Cardiac fibroblast (primary cell): ENCODE data around the gene HDAC1.

Experiments
- DNase-seq, 2 donors: peaks; one replicate each; pipeline versions ENCODE4 v3.0.0 to v3.0.0-alpha.2; 2010; ENCODE audit warnings: low read depth in 2 of 2
- H3K4me3 ChIP-seq, 2 donors: replicated peaks in 1 of 2; 1 replicate in 1 of 2; 2 replicates in 1 of 2; pipeline ENCODE4 v1.5.1; 2011; ENCODE audit warnings: low read depth in 2 of 2, low read length in 2 of 2, mild to moderate bottlenecking in 2 of 2, moderate library complexity in 1 of 2
- TF ChIP-seq, protein P1 (sequence below): IDR thresholded peaks from one replicate; pipeline ENCODE4 v1.5.1; 2011; ENCODE audit warnings: low read depth, mild to moderate bottlenecking, low read length, inconsistent platforms

HDAC1 gene

DNA sequence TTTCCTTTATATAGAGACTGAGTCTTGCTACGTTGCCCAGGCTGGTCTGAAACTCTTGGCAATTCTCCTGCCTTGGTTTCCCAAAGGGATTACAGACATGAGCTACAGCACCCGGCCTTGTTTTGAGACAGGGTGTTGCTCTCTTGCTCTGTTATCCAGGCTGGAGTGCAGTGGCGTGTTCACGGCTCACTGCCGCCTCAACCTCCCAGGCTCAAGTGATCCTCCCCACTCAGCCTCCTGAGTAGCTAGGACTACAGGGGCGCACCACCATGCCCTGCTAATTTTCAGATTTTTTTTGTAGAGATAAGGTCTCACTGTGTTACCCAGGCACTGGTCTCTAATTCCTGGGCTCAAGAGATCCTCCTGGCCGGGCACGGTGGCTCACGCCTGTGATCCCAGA, 26.0 kb upstream of the HDAC1 start:
- H3K4me3 ChIP-seq = no peak overlapping the region
- TF ChIP-seq, protein P1, sequence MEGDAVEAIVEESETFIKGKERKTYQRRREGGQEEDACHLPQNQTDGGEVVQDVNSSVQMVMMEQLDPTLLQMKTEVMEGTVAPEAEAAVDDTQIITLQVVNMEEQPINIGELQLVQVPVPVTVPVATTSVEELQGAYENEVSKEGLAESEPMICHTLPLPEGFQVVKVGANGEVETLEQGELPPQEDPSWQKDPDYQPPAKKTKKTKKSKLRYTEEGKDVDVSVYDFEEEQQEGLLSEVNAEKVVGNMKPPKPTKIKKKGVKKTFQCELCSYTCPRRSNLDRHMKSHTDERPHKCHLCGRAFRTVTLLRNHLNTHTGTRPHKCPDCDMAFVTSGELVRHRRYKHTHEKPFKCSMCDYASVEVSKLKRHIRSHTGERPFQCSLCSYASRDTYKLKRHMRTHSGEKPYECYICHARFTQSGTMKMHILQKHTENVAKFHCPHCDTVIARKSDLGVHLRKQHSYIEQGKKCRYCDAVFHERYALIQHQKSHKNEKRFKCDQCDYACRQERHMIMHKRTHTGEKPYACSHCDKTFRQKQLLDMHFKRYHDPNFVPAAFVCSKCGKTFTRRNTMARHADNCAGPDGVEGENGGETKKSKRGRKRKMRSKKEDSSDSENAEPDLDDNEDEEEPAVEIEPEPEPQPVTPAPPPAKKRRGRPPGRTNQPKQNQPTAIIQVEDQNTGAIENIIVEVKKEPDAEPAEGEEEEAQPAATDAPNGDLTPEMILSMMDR = no peak

DNA sequence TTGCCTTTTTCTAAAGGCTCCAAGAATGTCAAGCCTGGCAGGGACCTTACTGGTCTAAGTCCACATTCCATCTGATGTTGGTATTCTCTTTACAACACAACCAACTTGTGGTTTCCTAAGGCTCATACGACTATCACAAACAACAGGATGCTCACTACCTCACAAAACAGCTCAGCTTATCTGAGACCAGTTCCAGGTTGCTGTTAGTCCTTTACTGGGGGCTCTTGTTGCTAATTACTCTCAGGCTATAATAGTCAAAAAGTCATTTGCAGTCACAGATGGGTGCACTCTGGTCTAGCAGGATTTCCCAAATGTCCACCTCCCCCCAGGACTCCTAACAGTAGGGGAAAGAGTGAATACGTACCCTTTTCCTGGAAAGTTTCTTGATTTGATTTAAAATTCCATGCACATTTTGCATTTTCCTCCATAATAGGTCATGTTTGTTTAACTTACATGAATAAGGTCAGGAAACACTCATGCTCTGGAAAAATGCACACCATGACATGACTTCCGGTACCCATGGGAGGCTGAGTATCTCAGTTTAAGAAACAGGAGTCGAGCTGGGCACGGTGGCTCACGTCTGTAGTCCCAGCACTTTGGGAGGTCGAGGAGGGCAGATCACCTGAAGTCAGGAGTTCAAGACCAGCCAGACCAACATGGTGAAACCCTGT, 24.8 kb upstream of the HDAC1 start:
- peak; percentile 59 to 81 for DNase-seq
- H3K4me3 ChIP-seq = no peak overlapping the region
- TF ChIP-seq, protein P1 = no peak

More for the DNA sequence above, 26.0 kb upstream of the HDAC1 start:
- no peak for DNase-seq

DNA sequence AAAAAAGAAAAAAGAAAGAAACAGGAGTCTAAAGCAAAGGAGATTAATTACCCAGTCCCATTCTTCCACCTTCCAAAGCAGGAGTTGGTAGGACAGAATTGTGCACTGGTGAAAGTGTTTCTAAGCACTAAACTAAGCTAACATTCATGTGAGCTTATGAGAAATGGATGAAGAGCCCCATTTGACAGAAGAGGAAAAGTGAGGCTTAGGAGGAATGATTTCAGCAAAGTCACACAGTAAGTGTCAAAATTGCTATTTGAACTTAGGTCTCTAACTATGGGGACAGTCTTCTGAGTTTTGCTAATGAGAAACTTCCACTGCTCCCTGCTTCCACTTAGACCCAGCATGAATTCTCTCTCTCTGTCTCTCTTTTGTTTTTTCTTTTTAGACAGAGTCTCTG, 22.1 kb upstream of the HDAC1 start:
- no peak for DNase-seq
- TF ChIP-seq, protein P1 = no peak

DNA sequence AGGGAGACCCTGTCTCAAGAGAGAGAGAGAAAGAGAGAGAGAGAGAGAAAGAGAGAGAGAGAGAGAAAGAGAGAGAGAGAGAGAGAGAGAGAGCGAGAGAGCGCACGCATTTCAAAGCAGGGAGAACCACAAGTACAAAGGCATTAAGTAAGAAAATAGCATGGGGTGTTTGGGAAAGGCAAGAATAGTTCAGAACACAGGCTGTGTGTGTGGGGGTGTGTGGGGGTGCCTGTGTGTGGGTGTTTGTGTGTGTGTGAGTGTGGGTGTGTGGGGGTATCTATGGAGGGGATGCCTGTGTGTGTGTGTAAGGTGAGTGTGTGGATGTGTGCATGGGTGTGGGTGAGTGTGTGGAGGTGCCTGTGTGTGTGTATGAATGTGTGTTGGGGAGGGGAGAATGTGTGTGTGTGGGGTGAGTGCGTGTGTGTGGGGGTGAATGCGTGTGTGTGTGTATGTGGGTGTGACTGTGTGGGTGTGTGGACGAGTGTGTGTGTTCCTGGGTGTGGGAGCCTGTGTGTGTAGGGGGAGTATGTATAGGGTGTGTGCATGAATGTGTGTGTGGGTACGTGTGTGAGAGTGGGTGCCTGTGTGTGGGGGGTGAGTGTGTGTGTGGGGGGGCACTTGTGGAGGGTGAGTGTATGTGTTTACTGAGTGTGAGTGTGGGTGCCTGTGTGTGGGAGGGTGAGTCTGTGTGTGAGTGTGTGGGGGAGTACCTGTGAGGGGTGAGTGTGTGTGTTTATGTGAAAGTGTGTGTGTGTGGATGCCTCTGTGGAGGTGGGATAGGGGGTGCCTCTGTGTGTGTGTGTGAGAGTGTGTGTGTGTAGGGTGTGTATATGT, 19.1 kb upstream of the HDAC1 start:
- TF ChIP-seq, protein P1 = no peak
- DNase-seq = no peak
- no peak overlapping the region for H3K4me3 ChIP-seq

More for the DNA sequence above, 22.1 kb upstream of the HDAC1 start:
- no peak overlapping the region for H3K4me3 ChIP-seq

DNA sequence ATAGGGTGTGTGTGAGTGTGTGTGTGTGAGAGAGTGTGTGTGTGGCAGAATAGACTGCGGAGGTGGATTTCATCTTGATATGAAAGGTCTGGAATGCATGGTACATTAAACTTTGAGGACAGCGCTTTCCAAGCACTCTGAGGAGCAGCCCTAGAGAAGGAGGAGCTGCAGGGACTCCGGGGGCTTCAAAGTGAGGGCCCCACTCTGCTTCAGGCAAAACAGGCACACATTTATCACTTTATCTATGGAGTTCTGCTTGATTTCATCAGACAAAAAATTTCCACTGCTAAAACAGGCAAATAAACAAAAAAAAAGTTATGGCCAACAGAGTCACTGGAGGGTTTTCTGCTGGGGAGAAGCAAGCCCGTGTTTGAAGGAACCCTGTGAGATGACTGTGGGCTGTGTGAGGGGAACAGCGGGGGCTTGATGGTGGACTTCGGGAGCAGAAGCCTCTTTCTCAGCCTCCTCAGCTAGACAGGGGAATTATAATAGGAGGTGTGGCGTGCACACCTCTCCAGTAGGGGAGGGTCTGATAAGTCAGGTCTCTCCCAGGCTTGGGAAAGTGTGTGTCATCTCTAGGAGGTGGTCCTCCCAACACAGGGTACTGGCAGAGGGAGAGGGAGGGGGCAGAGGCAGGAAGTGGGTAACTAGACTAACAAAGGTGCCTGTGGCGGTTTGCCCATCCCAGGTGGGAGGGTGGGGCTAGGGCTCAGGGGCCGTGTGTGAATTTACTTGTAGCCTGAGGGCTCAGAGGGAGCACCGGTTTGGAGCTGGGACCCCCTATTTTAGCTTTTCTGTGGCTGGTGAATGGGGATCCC, 18.3 kb upstream of the HDAC1 start:
- TF ChIP-seq, protein P1 = no peak
- DNase-seq = no peak
- no peak overlapping the region for H3K4me3 ChIP-seq

DNA sequence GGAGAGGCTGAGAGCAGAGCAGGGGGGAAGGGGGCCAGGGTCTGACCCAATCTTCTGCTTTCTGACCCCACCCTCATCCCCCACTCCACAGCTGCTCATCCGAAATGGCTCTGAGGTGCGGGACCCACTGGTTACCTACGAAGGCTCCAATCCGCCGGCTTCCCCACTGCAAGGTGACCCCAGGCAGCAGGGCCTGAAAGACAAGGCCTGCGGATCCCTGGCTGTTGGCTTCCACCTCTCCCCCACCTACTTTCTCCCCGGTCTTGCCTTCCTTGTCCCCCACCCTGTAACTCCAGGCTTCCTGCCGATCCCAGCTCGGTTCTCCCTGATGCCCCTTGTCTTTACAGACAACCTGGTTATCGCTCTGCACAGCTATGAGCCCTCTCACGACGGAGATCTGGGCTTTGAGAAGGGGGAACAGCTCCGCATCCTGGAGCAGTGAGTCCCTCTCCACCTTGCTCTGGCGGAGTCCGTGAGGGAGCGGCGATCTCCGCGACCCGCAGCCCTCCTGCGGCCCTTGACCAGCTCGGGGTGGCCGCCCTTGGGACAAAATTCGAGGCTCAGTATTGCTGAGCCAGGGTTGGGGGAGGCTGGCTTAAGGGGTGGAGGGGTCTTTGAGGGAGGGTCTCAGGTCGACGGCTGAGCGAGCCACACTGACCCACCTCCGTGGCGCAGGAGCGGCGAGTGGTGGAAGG, 17.1 kb upstream of the HDAC1 start:
- TF ChIP-seq, protein P1 = no peak
- H3K4me3 ChIP-seq = no peak overlapping the region
- no peak for DNase-seq
